ENCODE results near the gene TRPM8. TPM values are rescaled to one million over a fixed set of nuclear protein-coding genes. Genes with fewer than 3 reads are reported as not detected.

TRPM8 gene
- total RNA-seq, 1 donor from 2014 or later: 0.60 TPM

- TF ChIP-seq CTCF (conservative IDR thresholded peaks at IDR 0.05): no peak
- no peak for DNase-seq (ENCODE audit: extremely low spot score, unreplicated experiment)
- H3K9me3 Mint-ChIP-seq: peaks cover 2% of the 10 kb centered on the region
- H3K27ac Mint-ChIP-seq: no peak overlapping the region
- H3K4me1 Mint-ChIP-seq (ENCODE audit: unreplicated experiment): peaks cover 20% of the 10 kb centered on the region
- H3K4me3 Mint-ChIP-seq: no peak overlapping the region
- H3K27me3 Mint-ChIP-seq: peaks cover 6% of the 10 kb centered on the region
- H3K36me3 Mint-ChIP-seq: no peaks in the 10 kb centered on the region
Observed at GRCh38 chr2:233991196-233991595, 74.0 kb downstream of the TRPM8 start.

- Mint-ChIP-seq H3K4me3 (no peak overlapping the region), H3K27me3 (peaks cover 6% of the 10 kb centered on the region), H3K9me3 (peaks cover 6% of the 10 kb centered on the region), H3K4me1 (ENCODE audit: unreplicated experiment) (peaks cover 25% of the 10 kb centered on the region), H3K27ac (no peak overlapping the region), H3K36me3 (peaks cover 5% of the 10 kb centered on the region)
- DNase-seq (ENCODE audit: extremely low spot score, unreplicated experiment): no peak
- no peak for TF ChIP-seq CTCF (conservative IDR thresholded peaks at IDR 0.05)
Observed at GRCh38 chr2:233992513-233993217, 75.5 kb downstream of the TRPM8 start.

GRCh38 chr2:233993461-233993860 lies 76.3 kb downstream of the TRPM8 start:
- no peak overlapping the region for H3K4me3 Mint-ChIP-seq
- peaks cover 6% of the 10 kb centered on the region for H3K27me3 Mint-ChIP-seq
- no peak overlapping the region for H3K27ac Mint-ChIP-seq
- DNase-seq (ENCODE audit: extremely low spot score, unreplicated experiment): no peak
- peaks cover 5% of the 10 kb centered on the region for H3K36me3 Mint-ChIP-seq
- H3K4me1 Mint-ChIP-seq (ENCODE audit: unreplicated experiment): peaks cover 25% of the 10 kb centered on the region
- H3K9me3 Mint-ChIP-seq: peaks cover 6% of the 10 kb centered on the region
- no peak for TF ChIP-seq CTCF (conservative IDR thresholded peaks at IDR 0.05)

GRCh38 chr2:233994151-233994550 lies 77.0 kb downstream of the TRPM8 start:
- peaks cover 5% of the 10 kb centered on the region for H3K36me3 Mint-ChIP-seq
- no peak for DNase-seq (ENCODE audit: extremely low spot score, unreplicated experiment)
- H3K27me3 Mint-ChIP-seq: peaks cover 6% of the 10 kb centered on the region
- H3K4me1 Mint-ChIP-seq (ENCODE audit: unreplicated experiment): peaks cover 24% of the 10 kb centered on the region
- no peak overlapping the region for H3K4me3 Mint-ChIP-seq
- TF ChIP-seq CTCF (conservative IDR thresholded peaks at IDR 0.05): no peak
- H3K9me3 Mint-ChIP-seq: peaks cover 6% of the 10 kb centered on the region
- no peak overlapping the region for H3K27ac Mint-ChIP-seq

- Mint-ChIP-seq H3K27ac (no peak overlapping the region), H3K9me3 (peaks cover 6% of the 10 kb centered on the region), H3K36me3 (peaks cover 5% of the 10 kb centered on the region), H3K27me3 (peaks cover 3% of the 10 kb centered on the region), H3K4me1 (ENCODE audit: unreplicated experiment) (peaks cover 12% of the 10 kb centered on the region), H3K4me3 (no peak overlapping the region)
- no peak for DNase-seq (ENCODE audit: extremely low spot score, unreplicated experiment)
- TF ChIP-seq CTCF (conservative IDR thresholded peaks at IDR 0.05): no peak
Observed at GRCh38 chr2:233996000-233996399, 78.8 kb downstream of the TRPM8 start.

Data from type B pancreatic cell (in vitro differentiated cells).